GM12872 (cell line): ENCODE measurements around the gene LAMA2.

Experiments
- TF ChIP-seq, protein P1 (sequence below): IDR thresholded peaks from 3 replicates; pipeline ENCODE4 v1.5.1; 2011; ENCODE audit warnings: low read depth, mild to moderate bottlenecking, low read length, moderate library complexity; ENCODE audit not compliant: insufficient read depth

The LAMA2 gene

DNA sequence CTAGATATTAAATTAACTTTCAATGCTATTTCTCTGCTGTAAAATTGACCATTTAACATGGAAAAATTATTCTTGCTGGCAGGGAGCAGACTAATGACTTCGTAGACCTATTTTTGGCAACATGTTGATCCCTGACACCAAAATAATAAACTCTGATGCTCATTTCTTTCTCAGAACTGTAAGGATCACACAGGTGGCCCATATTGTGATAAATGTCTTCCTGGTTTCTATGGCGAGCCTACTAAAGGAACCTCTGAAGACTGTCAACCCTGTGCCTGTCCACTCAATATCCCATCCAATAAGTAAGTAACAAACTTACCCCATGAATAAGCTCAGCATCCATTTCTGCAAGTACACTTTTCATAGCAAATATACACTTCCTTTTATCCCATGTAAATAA, 387.5 kb downstream of the LAMA2 start:
- TF ChIP-seq, protein P1, sequence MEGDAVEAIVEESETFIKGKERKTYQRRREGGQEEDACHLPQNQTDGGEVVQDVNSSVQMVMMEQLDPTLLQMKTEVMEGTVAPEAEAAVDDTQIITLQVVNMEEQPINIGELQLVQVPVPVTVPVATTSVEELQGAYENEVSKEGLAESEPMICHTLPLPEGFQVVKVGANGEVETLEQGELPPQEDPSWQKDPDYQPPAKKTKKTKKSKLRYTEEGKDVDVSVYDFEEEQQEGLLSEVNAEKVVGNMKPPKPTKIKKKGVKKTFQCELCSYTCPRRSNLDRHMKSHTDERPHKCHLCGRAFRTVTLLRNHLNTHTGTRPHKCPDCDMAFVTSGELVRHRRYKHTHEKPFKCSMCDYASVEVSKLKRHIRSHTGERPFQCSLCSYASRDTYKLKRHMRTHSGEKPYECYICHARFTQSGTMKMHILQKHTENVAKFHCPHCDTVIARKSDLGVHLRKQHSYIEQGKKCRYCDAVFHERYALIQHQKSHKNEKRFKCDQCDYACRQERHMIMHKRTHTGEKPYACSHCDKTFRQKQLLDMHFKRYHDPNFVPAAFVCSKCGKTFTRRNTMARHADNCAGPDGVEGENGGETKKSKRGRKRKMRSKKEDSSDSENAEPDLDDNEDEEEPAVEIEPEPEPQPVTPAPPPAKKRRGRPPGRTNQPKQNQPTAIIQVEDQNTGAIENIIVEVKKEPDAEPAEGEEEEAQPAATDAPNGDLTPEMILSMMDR: no peak

GRCh38 chr6:129273161-129273560, 390.2 kb downstream of the LAMA2 start:
- TF ChIP-seq, protein P1: no peak

- TF ChIP-seq, protein P1: no peak
Observed at GRCh38 chr6:129276461-129276860, 393.5 kb downstream of the LAMA2 start.

DNA sequence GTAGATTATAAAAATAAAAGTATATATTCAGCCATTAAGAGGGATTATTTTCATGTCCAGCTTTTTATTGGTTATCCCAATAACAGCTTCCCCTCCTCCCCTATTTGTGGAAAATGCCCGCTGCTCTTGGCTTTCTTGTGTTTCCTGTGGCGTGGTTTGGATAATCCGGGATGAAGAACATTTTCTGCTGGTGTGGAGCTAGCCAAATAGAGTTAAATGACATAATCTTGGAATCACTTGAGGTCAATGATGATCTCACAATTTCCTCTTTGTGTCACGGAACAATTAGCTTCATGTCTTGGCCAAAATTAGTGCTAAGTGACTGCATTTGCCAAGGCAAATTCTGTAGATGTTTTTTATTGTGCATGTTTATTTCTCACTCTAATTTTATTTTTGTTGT, 394.0 kb downstream of the LAMA2 start:
- TF ChIP-seq, protein P1: no peak

DNA sequence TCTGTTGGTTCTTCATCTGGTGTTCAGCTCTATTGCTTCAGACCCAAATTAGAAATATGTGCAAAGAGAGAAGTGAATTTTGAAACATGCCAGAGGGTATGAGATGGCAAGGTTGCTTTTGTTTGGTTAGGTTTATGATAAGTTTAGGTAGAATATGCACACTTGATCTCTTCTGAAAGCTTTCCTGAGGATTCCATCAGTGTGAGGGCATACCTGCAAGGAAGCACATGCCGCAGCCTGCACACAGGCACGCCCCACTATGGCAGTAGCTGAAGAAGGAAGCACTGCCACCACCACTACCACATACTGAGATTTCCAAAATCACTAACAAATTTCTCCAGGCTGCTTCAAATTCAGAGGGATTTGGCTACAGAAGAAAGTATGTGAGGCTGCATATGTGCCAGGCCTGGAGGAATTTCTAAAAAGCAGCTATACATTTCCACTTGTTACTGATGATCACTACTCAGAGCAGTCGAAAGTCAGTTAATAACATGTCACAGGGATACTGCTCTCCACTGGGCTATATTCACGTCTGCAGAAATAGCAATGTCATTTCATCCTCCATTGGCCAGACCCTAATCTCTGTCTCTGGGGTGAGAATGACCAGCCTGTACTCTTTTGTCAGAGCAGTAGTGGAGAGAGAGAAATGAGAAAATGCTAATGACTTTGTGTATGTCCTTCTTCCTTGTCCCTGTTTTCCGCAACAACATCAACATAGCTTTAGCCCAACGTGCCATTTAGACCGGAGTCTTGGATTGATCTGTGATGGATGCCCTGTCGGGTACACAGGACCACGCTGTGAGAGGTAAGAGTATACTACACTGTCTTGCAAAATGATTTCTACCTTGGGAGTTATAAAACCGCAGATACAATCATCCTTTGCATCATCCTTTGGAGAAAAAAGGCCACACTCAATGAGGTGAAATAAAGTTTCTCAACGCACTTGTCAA, 396.7 kb downstream of the LAMA2 start:
- TF ChIP-seq, protein P1: no peak

- TF ChIP-seq, protein P1: no peak
Observed at GRCh38 chr6:129280293-129280644, 397.3 kb downstream of the LAMA2 start.

GRCh38 chr6:129280749-129281148, 397.8 kb downstream of the LAMA2 start:
- TF ChIP-seq, protein P1: no peak
